ENCODE measurements around the gene KCNB1.
"Not testable (repeated sequence)": the region's sequence is repeated elsewhere in the genome, so short reads cannot be mapped to it uniquely, and the experiment has no call there.

KCNB1 gene

DNA sequence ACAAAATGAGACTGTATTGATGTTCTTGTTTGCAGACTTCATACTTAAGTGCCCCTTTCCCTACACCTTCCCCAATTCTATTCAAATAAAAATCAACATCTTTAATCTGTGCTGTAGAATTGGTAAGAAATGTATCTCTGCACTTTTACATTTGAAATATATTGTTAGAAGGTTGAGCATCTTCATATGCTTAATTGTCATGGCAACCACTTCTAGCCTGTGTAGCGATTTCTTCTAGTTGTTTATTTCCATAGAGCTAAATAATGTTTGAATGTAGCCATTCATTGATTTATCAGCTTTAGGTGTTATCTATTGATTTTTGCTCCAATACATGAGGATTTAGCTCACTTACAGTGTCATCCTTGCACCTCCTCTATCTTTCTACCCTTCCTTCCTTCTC, 166.9 kb downstream of the KCNB1 start:
- no peak for DNase-seq (ENCODE audit: low read depth)
- H3K9me3 ChIP-seq (ENCODE audit: control insufficient read depth, low read length), result peaks cover 12% of the 10 kb centered on the region
- peaks cover 15% of the 10 kb centered on the region for H3K4me1 ChIP-seq (ENCODE audit: control insufficient read depth, insufficient read depth, low read length)
- H3K36me3 ChIP-seq (ENCODE audit: control insufficient read depth, insufficient read depth, low read length, severe bottlenecking), result no peaks in the 10 kb centered on the region
- no peak overlapping the region for H3K9ac ChIP-seq (ENCODE audit: low read length)
- no peak overlapping the region for H3K4me3 ChIP-seq (ENCODE audit: low read length)
- H3K27me3 ChIP-seq (replicated peaks; ENCODE audit: control insufficient read depth, insufficient read depth, low read length), result peaks cover 49% of the 10 kb centered on the region

DNA sequence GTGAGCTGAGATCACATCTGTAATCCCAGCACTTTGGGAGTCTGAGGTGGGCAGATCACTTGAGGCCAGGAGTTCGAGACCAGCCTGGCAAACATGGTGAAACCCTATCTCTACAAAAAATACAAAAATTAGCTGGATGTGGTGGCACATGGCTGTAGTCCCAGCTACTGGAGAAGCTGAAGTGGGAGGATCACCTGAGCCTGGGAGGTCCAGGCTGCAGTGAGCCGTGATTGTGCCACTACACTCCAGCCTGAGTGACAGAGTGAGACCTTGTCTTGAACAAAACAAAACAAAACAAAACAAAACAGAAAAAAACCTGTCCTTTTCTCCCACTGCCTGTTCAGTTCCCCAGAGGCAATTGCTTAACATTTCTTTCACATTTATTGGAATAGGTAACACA, 168.4 kb downstream of the KCNB1 start:
- H3K9me3 ChIP-seq (ENCODE audit: control insufficient read depth, low read length), result peaks cover 16% of the 10 kb centered on the region
- H3K4me1 ChIP-seq (ENCODE audit: control insufficient read depth, insufficient read depth, low read length), result peaks cover 12% of the 10 kb centered on the region
- peaks cover 38% of the 10 kb centered on the region for H3K27me3 ChIP-seq (replicated peaks; ENCODE audit: control insufficient read depth, insufficient read depth, low read length)
- H3K4me3 ChIP-seq (ENCODE audit: low read length); H3K9ac ChIP-seq (ENCODE audit: low read length); H3K36me3 ChIP-seq (ENCODE audit: control insufficient read depth, insufficient read depth, low read length, severe bottlenecking); DNase-seq (ENCODE audit: low read depth): not testable (repeated sequence)
